ENCODE results near the gene SOAT1.
"Not testable (repeated sequence)": the region's sequence is repeated elsewhere in the genome, so short reads cannot be mapped to it uniquely, and the experiment has no call there.

SOAT1 gene

GRCh38 chr1:179293340-179294327, at the start of gene SOAT1:
Gene SOAT1 (plus strand): TSS chr1:179293797. CDS start chr1:179302685, 8,888 bp downstream.
- peak; percentile 85 to 94 for DNase-seq (ENCODE audit: low read depth in 2 of 2)

- DNase-seq (ENCODE audit: low read depth in 2 of 2), result not testable (repeated sequence)
Measured at GRCh38 chr1:179245426-179245825, 48.2 kb upstream of the SOAT1 start.

DNA sequence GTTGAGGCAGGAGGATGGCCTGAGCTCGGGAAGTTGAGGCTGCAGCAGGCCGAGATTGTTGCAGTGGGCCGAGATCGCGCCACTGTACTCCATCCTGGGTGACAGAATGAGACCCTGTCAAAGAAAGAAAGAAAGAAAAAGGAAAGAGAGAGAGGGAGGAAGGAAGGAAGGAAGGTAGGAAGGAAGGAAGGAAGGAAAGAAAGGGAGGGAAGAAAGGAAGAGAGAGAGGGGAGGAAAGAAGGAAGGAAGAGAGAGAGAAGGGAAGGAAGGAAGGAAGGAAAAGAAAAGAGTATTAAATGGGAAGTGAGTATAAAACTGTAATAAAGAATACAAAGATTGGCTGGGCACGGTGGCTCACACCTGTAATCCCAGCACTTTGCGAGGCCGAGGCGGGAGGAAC, 45.7 kb upstream of the SOAT1 start:
- DNase-seq (ENCODE audit: low read depth in 2 of 2), result no peak

GRCh38 chr1:179251675-179252074, 41.9 kb upstream of the SOAT1 start:
- DNase-seq (ENCODE audit: low read depth in 2 of 2), result no peak

GRCh38 chr1:179252606-179253005, 41.0 kb upstream of the SOAT1 start:
- DNase-seq (ENCODE audit: low read depth in 2 of 2), result no peak

- no peak for DNase-seq (ENCODE audit: low read depth in 2 of 2)
Measured at GRCh38 chr1:179253286-179253972, 40.2 kb upstream of the SOAT1 start.

- DNase-seq (ENCODE audit: low read depth in 2 of 2), result no peak
Measured at GRCh38 chr1:179262183-179262582, 31.4 kb upstream of the SOAT1 start.

- no peak for DNase-seq (ENCODE audit: low read depth in 2 of 2)
Measured at GRCh38 chr1:179263121-179263520, 30.5 kb upstream of the SOAT1 start.

GRCh38 chr1:179264507-179264906, 29.1 kb upstream of the SOAT1 start:
- no peak for DNase-seq (ENCODE audit: low read depth in 2 of 2)

- DNase-seq (ENCODE audit: low read depth in 2 of 2), result no peak
Measured at GRCh38 chr1:179269071-179269470, 24.5 kb upstream of the SOAT1 start.

- not testable (repeated sequence) for DNase-seq (ENCODE audit: low read depth in 2 of 2)
Measured at GRCh38 chr1:179274424-179274823, 19.2 kb upstream of the SOAT1 start.

DNA sequence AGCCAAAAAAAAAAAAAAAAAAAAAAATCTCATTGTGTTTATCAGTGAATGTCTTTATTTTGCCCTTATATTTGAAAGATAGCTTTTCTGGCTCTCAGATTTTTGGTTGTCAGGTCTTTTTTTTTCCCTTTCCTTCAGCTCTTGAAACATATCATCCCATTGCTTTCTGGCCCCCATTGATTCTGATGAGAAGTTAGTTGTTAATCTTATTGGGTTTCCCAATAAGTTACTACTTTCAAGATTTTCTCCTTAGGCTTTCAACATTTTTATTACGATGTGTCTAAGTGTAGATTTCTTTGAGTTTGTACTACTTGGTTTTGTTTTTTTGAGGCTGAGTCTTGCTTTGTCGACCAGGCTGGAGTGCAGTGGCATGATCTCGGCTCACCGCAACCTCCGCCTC, 14.7 kb upstream of the SOAT1 start:
- no peak for DNase-seq (ENCODE audit: low read depth in 2 of 2)

DNA sequence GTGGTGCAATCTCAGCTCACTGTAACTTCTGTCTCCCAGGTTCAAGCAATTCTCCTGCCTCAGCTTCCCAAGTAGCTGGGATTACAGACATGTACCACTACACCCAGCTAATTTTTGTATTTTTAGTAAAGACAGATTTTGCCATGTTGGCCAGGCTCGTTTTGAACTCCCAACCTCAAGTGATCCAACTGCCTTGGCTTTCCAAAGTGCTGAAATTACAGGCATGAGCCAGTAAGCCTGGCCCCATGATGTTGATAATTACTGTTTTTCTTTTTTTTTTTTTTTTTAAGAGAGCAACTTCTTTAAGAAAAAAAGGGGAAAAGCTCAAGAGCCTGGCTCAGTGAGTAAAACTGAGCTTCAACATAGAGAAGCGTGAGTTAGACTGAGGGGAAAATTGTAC, 9.6 kb upstream of the SOAT1 start:
- DNase-seq (ENCODE audit: low read depth in 2 of 2), result no peak

- no peak for DNase-seq (ENCODE audit: low read depth in 2 of 2)
Measured at GRCh38 chr1:179287946-179288345, 5.7 kb upstream of the SOAT1 start.

DNA sequence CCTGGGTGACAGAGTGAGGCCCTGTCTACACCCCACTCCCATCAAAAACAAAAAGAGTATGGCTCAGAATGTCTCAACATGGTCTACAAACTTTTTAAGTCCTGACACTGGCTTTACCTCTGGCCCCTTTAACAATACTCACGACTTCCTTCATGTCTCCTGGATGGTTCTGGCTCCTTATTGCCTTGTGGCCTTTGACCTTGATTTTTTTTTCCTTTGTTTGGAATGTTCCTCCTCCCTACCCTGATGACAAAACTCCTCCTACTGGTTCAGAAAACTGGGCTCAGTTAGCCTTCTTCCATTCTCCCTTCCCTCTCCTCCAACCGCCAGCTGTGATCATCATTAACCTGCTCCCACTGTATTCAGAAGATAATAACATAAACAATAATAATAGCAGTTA, 4.6 kb upstream of the SOAT1 start:
- DNase-seq (ENCODE audit: low read depth in 2 of 2), result no peak

GRCh38 chr1:179295164-179295755, 1.7 kb downstream of the SOAT1 start:
- no peak for DNase-seq (ENCODE audit: low read depth in 2 of 2)

DNA sequence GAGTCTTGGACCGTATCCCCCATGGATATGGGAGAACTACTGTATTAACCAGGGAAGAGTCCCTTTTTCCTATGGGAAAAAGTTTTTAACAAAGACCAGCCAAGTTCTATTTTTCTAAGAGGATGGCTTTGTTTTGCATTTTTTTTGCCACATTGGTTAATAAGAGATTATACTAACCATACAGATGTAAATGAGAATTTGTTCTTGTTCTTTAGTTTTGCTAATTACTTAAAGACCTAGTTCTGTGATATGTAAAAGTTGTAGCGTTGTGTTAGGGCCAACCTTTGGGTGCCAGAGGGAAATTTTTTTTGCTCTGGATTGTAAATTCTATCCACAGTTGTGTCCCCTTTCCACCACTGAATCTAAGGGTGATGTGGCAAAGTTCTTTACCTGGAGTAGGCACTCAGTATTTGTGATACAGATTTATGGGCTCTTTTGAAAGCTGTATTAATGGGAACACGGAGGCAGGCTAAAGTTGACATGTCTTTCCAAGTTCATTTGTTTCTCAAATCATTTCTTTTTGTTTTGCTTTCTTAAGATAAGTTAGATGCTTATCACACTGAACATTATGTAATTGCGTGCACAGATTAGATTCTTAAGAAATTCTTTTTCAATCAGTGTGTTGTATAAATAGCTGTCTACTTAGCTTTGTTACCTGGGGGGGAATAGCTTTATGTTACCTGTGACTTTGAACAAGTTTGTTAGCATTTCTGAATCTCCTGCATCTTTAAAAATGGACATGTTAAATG, 2.9 kb downstream of the SOAT1 start:
- no peak for DNase-seq (ENCODE audit: low read depth in 2 of 2)

GRCh38 chr1:179297105-179297378, 3.4 kb downstream of the SOAT1 start:
- no peak for DNase-seq (ENCODE audit: low read depth in 2 of 2)

GRCh38 chr1:179298952-179299351, 5.4 kb downstream of the SOAT1 start:
- DNase-seq (ENCODE audit: low read depth in 2 of 2), result peak in 1 of 2 donors; percentile 12

DNA sequence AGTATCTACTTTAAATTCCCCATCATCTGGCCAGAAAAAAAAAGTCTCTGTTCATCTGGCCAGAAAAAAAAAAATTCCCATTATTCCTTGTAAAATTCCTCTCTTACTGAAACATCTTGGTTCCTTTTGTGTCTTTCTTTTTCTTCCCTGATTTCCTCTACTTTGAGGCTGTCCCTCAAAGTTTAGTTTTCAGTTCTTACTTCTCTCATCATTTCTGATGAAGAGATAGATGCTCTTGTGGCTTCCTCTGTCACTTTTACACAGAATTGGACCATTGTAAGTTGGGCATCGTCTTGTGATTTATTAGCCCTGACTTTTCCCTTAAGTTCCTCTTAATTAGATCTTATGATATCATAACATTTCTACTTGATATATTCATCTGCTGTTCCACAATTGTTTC, 6.5 kb downstream of the SOAT1 start:
- no peak for DNase-seq (ENCODE audit: low read depth in 2 of 2)

DNA sequence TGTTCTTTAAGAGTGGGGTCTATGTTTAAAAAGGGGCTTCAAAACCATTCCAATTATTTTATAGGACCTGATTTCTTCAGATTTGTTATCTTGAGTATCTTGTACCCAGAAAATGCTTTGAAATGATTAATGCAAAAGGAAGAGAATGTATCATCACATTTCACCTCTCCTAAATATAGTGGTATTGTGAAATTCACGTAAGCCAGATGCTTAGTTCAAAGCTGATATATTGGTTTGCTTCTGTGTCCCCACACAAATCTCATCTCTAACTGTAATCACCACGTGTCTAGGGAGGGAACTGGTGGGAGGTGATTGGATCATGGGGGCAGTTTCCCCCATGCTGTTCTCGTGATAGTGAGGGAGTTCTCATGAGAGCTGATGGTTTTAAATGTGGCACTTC, 8.5 kb downstream of the SOAT1 start:
- DNase-seq (ENCODE audit: low read depth in 2 of 2), result no peak

DNA sequence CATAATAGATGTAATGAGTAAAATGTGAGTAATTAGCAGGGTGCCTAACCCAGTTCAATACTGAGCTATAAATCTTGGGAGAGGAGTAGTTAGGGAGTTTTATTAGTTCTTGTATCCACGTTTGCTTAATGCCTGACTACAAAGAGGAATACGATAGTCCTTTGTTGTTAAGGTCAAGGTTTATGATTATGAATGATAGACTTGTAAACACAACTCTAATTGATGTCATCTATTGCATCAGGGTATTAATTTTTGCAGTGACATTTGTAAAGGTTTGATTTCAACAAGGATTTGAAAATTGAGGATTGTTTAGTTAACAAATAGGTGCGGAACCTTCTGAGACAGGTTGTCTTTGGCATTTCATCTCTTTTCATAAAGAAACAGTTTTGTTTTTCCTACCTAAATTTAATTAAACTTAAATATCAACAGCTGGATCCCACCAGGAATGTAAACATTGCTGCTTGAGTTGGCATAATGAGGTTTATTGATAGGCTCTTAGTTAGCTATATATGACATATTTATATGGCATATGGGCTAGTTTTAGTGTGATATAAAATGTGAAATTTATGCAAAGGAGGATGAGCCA, 9.7 kb downstream of the SOAT1 start:
- no peak for DNase-seq (ENCODE audit: low read depth in 2 of 2)

Data from stimulated activated CD8-positive, alpha-beta memory T cell treated with anti-CD3 and anti-CD28 coated beads, Interleukin-7, amount 100 ng/mL, for 4 hours (primary cell).